Keratinocyte (primary cell): Measurements from ENCODE around the gene AKAP8L.

Source experiments
- EZH2 ChIP-seq: IDR thresholded peaks from one replicate; pipeline ENCODE4 v1.6.1; 2012; ENCODE audit warnings: inconsistent platforms, mild to moderate bottlenecking, low read length, moderate library complexity
- TF ChIP-seq, protein P1 (sequence below), 3 experiments: IDR thresholded peaks in 1 of 3; conservative IDR thresholded peaks in 1 of 3; optimal IDR thresholded peaks in 1 of 3; 2 replicates in 2 of 3; 3 replicates in 1 of 3; pipeline versions ENCODE3 to v1.5.1; 2011; ENCODE audit warnings: low read length in 3 of 3, mild to moderate bottlenecking in 3 of 3, moderate library complexity in 2 of 3, control low read depth in 1 of 3, inconsistent platforms in 1 of 3; ENCODE audit not compliant: insufficient read depth in 2 of 3; ENCODE audit errors: extremely low read depth in 1 of 3

DNA sequence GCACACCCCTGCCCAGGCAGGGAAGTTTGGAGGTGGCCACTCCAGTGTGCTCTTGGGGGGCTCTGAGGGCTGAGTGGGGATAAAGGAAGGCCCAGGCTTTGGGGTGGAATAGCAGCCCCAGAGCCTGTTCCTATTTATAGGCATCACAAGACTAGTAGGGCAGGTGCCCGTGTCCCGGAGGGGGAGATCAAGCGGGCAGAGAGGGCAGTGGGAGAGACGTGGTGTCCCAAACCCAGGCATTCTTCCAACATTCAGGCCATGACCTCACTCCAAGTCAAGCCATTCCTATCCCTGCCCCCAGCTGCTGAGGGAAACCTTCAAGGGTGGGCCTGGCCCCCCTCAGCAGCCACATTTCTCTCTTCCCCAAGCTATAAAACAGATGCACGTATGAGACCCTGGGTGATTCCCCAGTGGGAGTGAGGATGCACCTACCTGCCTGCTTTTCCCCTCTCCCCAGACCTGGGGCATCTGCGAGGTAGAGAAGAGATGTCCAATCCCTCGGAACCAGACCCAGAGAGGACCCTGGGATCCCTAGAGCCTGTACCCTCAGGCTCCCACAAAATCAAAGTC lies 27.1 kb upstream of the AKAP8L start:
- TF ChIP-seq, protein P1, sequence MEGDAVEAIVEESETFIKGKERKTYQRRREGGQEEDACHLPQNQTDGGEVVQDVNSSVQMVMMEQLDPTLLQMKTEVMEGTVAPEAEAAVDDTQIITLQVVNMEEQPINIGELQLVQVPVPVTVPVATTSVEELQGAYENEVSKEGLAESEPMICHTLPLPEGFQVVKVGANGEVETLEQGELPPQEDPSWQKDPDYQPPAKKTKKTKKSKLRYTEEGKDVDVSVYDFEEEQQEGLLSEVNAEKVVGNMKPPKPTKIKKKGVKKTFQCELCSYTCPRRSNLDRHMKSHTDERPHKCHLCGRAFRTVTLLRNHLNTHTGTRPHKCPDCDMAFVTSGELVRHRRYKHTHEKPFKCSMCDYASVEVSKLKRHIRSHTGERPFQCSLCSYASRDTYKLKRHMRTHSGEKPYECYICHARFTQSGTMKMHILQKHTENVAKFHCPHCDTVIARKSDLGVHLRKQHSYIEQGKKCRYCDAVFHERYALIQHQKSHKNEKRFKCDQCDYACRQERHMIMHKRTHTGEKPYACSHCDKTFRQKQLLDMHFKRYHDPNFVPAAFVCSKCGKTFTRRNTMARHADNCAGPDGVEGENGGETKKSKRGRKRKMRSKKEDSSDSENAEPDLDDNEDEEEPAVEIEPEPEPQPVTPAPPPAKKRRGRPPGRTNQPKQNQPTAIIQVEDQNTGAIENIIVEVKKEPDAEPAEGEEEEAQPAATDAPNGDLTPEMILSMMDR (optimal IDR thresholded peaks at IDR 0.05 in 1 of 3, IDR thresholded peaks at IDR 0.05 in 1 of 3, conservative IDR thresholded peaks at IDR 0.05 in 1 of 3; ENCODE audit: extremely low read depth in 1 of 3, insufficient read depth in 2 of 3, low read length in 3 of 3), result no peak
- TF ChIP-seq EZH2, result no peak
